Hepatocyte (in vitro differentiated cells): ENCODE results near the gene RXRB. TPM values are rescaled to one million over a fixed set of nuclear protein-coding genes. Genes with fewer than 3 reads are reported as not detected.

Experiments used
- microRNA counts: library from miRNA; unstranded; fragments of <30 nt; microRNA quantifications from one replicate; lab custom pipeline; 2017
- microRNA-seq: library from miRNA; unstranded; fragments of <30 nt; microRNA quantifications from one replicate; pipeline ENCODE4, GENCODE V29; 2017
- polyA plus RNA-seq: library from polyadenylated mRNA; unstranded; fragments of >200 nt; fragmentation: Nextera tagmentation; extraction: Ambion mirVana; gene quantifications from 2 replicates; pipeline ENCODE4 v1.2.1, GENCODE V29; 2016
- small RNA-seq: library from RNA; depleted of rRNA; stranded (forward); fragments of <200 nt; gene quantifications from one replicate; pipeline ENCODE3, GENCODE V24; 2014
- total RNA-seq: library from RNA; depleted of rRNA; stranded (reverse); fragments of >200 nt; gene quantifications from 2 replicates; pipeline ENCODE4 v1.2.3, GENCODE V29; 2014

The RXRB gene
- total and polyA plus RNA-seq, 2 experiments from 2014 or later = 17.0 to 24.6 TPM

MicroRNAs within 50 kb of the gene (microRNA counts, 767-probe panel; counts per million panel counts)
- not detected for microRNA hsa-miR-219-1-3p (lab: Ali Mortazavi, UCI)
- microRNA hsa-miR-219-5p (lab: Ali Mortazavi, UCI) = not detected

Small RNA genes lying within 50 kb of the gene (microRNA-seq; reads per million reads assigned to microRNA genes)
- 6.3 reads per million, percentile 15 among the genes with 10 or more reads in this experiment for gene MIR219A1

Small RNA genes lying within 50 kb of the gene (small RNA-seq; reads per million reads assigned to genes)
- gene MIR219A1 (2.2 reads per million, percentile 88 among the genes with 10 or more reads in this experiment), gene RNY4P10 (not detected)

Other genes starting within 250 kb of the RXRB start
- gene HLA-DMA, start 247.6 kb downstream of the RXRB start, total RNA-seq = 9.0 and 9.5 TPM in 2 replicates
- gene HLA-DMA, start 247.6 kb downstream of the RXRB start, polyA plus RNA-seq = 4.7 and 9.2 TPM in 2 replicates
- gene BRD2, start 232.1 kb downstream of the RXRB start, total RNA-seq = 132 and 133 TPM in 2 replicates
- gene BRD2, start 232.1 kb downstream of the RXRB start, polyA plus RNA-seq = 106 and 118 TPM in 2 replicates
- gene HLA-DOA, start 191.1 kb downstream of the RXRB start, total RNA-seq = 1.4 and 2.0 TPM in 2 replicates
- gene HLA-DOA, start 191.1 kb downstream of the RXRB start, polyA plus RNA-seq = 0.79 and 0.83 TPM in 2 replicates
- gene HLA-DPA1, start 127.0 kb downstream of the RXRB start, total RNA-seq = 2.6 and 5.3 TPM in 2 replicates
- 1.7 and 4.7 TPM in 2 replicates for gene HLA-DPA1, start 127.0 kb downstream of the RXRB start, polyA plus RNA-seq
- 18.0 and 22.1 TPM in 2 replicates for gene HLA-DPB1, start 124.7 kb downstream of the RXRB start, total RNA-seq
- 12.4 and 16.0 TPM in 2 replicates for gene HLA-DPB1, start 124.7 kb downstream of the RXRB start, polyA plus RNA-seq
- gene COL11A2, start 8.2 kb downstream of the RXRB start, total RNA-seq = 2.5 and 3.0 TPM in 2 replicates
- gene COL11A2, start 8.2 kb downstream of the RXRB start, polyA plus RNA-seq = 4.2 and 4.7 TPM in 2 replicates
- gene SLC39A7, start 202 bp upstream of the RXRB start, total RNA-seq = 118 and 130 TPM in 2 replicates
- gene SLC39A7, start 202 bp upstream of the RXRB start, polyA plus RNA-seq = 46.4 and 55.0 TPM in 2 replicates
- gene HSD17B8, start 4.0 kb upstream of the RXRB start, total RNA-seq = 6.0 and 7.8 TPM in 2 replicates
- 11.1 and 12.9 TPM in 2 replicates for gene HSD17B8, start 4.0 kb upstream of the RXRB start, polyA plus RNA-seq
- 25.0 and 25.6 TPM in 2 replicates for gene RING1, start 7.8 kb upstream of the RXRB start, total RNA-seq
- gene RING1, start 7.8 kb upstream of the RXRB start, polyA plus RNA-seq = 32.3 and 32.5 TPM in 2 replicates
- 28.8 and 43.2 TPM in 2 replicates for gene VPS52, start 71.2 kb upstream of the RXRB start, total RNA-seq
- 42.5 and 48.3 TPM in 2 replicates for gene VPS52, start 71.2 kb upstream of the RXRB start, polyA plus RNA-seq
- gene RPS18, start 71.4 kb upstream of the RXRB start, total RNA-seq = 3,293 and 3,728 TPM in 2 replicates
- gene RPS18, start 71.4 kb upstream of the RXRB start, polyA plus RNA-seq = 1,497 and 1,517 TPM in 2 replicates
- gene B3GALT4, start 76.5 kb upstream of the RXRB start, total RNA-seq = 2.0 and 5.2 TPM in 2 replicates
- gene B3GALT4, start 76.5 kb upstream of the RXRB start, polyA plus RNA-seq = 5.7 and 8.1 TPM in 2 replicates
- gene WDR46, start 88.6 kb upstream of the RXRB start, total RNA-seq = 46.6 and 51.1 TPM in 2 replicates
- 70.1 and 84.2 TPM in 2 replicates for gene WDR46, start 88.6 kb upstream of the RXRB start, polyA plus RNA-seq
- gene PFDN6, start 88.9 kb upstream of the RXRB start, total RNA-seq = 43.9 and 52.7 TPM in 2 replicates
- 19.5 and 27.2 TPM in 2 replicates for gene PFDN6, start 88.9 kb upstream of the RXRB start, polyA plus RNA-seq
- 57.4 and 63.3 TPM in 2 replicates for gene RGL2, start 98.3 kb upstream of the RXRB start, total RNA-seq
- gene RGL2, start 98.3 kb upstream of the RXRB start, polyA plus RNA-seq = 82.1 and 89.3 TPM in 2 replicates
- 39.1 and 59.3 TPM in 2 replicates for gene TAPBP, start 113.4 kb upstream of the RXRB start, total RNA-seq
- gene TAPBP, start 113.4 kb upstream of the RXRB start, polyA plus RNA-seq = 108 and 116 TPM in 2 replicates
- 21.6 and 23.4 TPM in 2 replicates for gene ZBTB22, start 117.1 kb upstream of the RXRB start, total RNA-seq
- gene ZBTB22, start 117.1 kb upstream of the RXRB start, polyA plus RNA-seq = 23.2 and 23.8 TPM in 2 replicates
- gene DAXX, start 122.3 kb upstream of the RXRB start, total RNA-seq = 26.4 and 31.0 TPM in 2 replicates
- gene DAXX, start 122.3 kb upstream of the RXRB start, polyA plus RNA-seq = 28.4 and 35.3 TPM in 2 replicates
- 6.9 and 12.7 TPM in 2 replicates for gene KIFC1, start 191.2 kb upstream of the RXRB start, total RNA-seq
- gene KIFC1, start 191.2 kb upstream of the RXRB start, polyA plus RNA-seq = 6.1 and 6.6 TPM in 2 replicates
- gene PHF1, start 210.3 kb upstream of the RXRB start, total RNA-seq = 37.2 and 44.4 TPM in 2 replicates
- 42.4 and 53.0 TPM in 2 replicates for gene PHF1, start 210.3 kb upstream of the RXRB start, polyA plus RNA-seq
- 121 and 150 TPM in 2 replicates for gene CUTA, start 217.4 kb upstream of the RXRB start, total RNA-seq
- gene CUTA, start 217.4 kb upstream of the RXRB start, polyA plus RNA-seq = 349 and 357 TPM in 2 replicates
- gene SYNGAP1, start 219.4 kb upstream of the RXRB start, total RNA-seq = 5.3 and 6.6 TPM in 2 replicates
- 4.9 and 5.7 TPM in 2 replicates for gene SYNGAP1, start 219.4 kb upstream of the RXRB start, polyA plus RNA-seq